AG04449 (cell line): ENCODE measurements around the gene SHC3.

Experiments used
- CTCF ChIA-PET: fragments of 350-600 bp; formaldehyde crosslinking; extraction: SDS; loops from one replicate; lab custom pipeline; 2021; ENCODE audit warnings: antibody characterized with exemption; lab: Yijun Ruan, JAX
- POLR2A ChIA-PET: fragments of 400-600, 350-600 bp; formaldehyde crosslinking; extraction: SDS; loops from one replicate; lab custom pipeline; 2020; ENCODE audit warnings: antibody characterized with exemption, inconsistent platforms; lab: Yijun Ruan, JAX
- DNase-seq: peaks from one replicate; pipeline ENCODE4 v3.0.0-alpha.2; 2010; ENCODE audit warnings: low read depth, low spot score
- H3K4me3 ChIP-seq: 2 replicates; pipeline ENCODE4 v1.5.1; 2011; ENCODE audit warnings: low read depth, mild to moderate bottlenecking, control low read depth, low read length
- TF ChIP-seq, protein P1 (sequence below): IDR thresholded peaks from one replicate; pipeline ENCODE4 v1.5.1; 2011; ENCODE audit warnings: mild to moderate bottlenecking, moderate library complexity, low read length, control low read depth, inconsistent platforms; ENCODE audit not compliant: insufficient read depth; ENCODE audit errors: missing control alignments

Gene SHC3

DNA sequence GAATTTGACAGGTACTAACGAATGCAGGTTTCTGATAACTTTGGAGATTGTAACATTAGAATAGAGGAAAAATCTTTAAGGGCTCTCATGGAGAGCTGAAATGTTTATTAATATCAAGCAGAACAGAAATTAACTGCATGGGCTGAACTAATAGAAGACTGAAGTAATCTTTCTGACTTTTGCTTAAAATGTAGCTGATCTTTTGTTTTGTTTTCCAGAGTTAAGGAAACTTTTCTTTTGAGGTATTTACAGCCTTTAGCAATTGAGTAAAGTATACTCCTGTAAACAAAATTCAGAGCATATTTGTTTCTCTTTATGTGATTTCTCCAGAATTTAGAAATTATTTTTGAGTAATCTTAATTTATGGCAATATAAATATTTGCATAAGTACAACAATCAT lies 43.9 kb downstream of the SHC3 start:
- POLR2A ChIA-PET = no interaction called here

DNA sequence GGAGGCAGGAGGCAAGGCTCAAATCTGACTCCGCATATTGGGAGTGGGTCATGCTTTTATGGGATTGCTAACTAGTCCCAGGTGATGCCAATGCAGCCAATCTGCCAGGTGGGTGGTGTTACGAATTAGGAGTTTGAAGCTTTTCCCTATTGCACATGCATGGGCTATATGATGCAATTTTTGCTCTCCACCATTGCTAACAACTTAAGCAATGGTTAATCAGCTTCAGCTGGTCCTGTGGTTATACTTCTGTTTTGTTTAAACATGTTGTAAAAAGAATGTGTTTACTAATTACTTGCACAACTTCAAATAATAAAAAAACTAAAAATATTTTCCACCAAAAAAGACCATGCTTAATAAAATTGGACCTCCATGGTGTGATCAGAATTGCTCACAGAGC lies 55.7 kb downstream of the SHC3 start:
- no peak for DNase-seq
- ChIA-PET POLR2A (no interaction called here), CTCF (no interaction called here)
- TF ChIP-seq, protein P1, sequence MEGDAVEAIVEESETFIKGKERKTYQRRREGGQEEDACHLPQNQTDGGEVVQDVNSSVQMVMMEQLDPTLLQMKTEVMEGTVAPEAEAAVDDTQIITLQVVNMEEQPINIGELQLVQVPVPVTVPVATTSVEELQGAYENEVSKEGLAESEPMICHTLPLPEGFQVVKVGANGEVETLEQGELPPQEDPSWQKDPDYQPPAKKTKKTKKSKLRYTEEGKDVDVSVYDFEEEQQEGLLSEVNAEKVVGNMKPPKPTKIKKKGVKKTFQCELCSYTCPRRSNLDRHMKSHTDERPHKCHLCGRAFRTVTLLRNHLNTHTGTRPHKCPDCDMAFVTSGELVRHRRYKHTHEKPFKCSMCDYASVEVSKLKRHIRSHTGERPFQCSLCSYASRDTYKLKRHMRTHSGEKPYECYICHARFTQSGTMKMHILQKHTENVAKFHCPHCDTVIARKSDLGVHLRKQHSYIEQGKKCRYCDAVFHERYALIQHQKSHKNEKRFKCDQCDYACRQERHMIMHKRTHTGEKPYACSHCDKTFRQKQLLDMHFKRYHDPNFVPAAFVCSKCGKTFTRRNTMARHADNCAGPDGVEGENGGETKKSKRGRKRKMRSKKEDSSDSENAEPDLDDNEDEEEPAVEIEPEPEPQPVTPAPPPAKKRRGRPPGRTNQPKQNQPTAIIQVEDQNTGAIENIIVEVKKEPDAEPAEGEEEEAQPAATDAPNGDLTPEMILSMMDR = no peak
- H3K4me3 ChIP-seq = no peak overlapping the region

More for the DNA sequence above, 43.9 kb downstream of the SHC3 start:
- no peak overlapping the region for H3K4me3 ChIP-seq
- DNase-seq = no peak
- TF ChIP-seq, protein P1 = no peak
- CTCF ChIA-PET = no interaction called here

DNA sequence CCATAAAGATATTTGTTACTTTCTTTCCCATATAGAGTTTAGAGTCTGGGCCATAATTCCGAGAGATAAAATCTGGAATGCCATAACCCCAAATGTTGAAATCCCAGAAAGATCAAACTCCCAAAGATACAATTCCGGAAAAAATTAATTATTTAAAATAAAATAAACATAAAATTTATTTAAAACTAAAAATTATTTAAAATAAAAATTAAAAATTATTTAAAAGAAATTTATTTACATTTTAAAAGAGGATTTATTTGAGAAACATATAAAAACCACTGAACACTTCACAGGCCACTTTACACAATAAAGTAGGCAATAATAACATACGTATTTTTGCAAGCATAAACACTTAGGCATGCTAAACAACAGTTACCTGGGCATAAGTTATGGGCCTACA lies 57.9 kb downstream of the SHC3 start:
- TF ChIP-seq, protein P1 = no peak
- ChIA-PET CTCF (no interaction called here), POLR2A (no interaction called here)
- no peak overlapping the region for H3K4me3 ChIP-seq
- no peak for DNase-seq

DNA sequence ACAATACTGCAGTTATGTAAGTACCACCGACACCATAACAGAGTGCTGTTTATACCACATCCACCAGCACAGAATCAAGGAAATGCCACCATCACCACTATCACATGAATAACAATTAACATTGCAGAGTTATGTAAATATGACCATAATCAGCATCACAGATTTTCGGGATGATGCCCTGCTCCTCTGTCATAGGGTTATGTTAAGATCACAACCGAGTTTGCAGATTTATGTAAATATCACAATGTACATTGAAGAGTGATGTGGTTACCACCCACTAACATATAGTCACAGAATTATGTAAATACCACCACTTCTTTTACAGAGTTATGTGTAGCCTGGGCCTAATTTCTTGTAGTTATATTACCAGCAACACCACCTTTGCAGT lies 61.8 kb downstream of the SHC3 start:
- TF ChIP-seq, protein P1 = no peak
- POLR2A ChIA-PET = no interaction called here
- no peak overlapping the region for H3K4me3 ChIP-seq
- CTCF ChIA-PET = no interaction called here
- no peak for DNase-seq

DNA sequence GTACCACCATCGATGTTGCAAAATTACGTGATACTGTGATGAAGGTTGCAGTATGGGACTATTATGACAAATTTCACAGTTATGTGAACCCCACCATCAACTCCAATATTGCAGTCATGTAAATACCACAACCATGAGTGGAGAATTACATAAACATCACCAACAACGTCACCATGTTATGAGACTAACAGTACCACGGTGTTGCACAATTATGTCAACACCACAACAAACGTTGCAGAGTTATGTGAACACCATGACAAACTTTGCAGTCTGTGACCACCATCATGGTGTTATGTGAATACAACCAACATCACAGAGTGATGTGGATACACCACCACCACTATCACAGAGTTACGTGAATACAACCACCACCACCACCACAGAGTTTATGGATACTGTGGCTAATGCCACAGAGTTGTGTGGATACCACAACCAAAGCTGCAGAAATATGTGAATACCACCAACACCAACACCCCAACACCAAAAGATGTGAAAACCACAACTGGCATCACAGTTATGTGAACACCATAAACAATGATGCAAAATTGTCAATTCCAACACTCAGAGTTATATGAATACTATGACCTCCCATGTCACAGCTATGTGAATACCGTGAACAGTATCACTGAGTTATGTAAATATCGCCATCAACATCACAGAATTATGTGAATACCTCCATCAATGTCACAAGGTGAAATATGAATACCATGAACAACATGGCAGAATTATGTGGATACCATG lies 62.4 kb downstream of the SHC3 start:
- TF ChIP-seq, protein P1 = no peak
- DNase-seq = peak; percentile 26
- ChIA-PET CTCF (no interaction called here), POLR2A (no interaction called here)
- H3K4me3 ChIP-seq = no peak overlapping the region

DNA sequence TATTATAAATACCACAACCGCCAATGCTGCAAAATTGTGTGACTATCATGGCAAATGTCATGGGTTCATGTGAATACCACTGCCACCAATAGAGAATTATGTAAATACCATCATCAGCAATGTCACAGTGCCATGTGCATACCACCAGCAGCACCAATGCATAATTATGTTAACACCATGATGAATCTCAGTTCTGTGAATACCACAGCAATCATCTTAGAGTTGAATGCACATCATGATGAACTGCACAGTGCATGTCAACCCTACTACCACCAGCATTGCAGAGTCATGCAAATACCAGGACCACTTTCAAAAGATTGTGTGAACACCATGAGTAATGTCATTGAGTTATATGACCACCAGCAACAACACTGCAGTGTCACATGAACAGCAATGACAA lies 63.2 kb downstream of the SHC3 start:
- H3K4me3 ChIP-seq = no peak overlapping the region
- ChIA-PET CTCF (no interaction called here), POLR2A (no interaction called here)
- no peak for DNase-seq
- TF ChIP-seq, protein P1 = no peak
